ENCODE results near the gene OTOF. TPM values are rescaled to one million over a fixed set of nuclear protein-coding genes. Genes with fewer than 3 reads are reported as not detected.

Gene OTOF
- total and polyA plus RNA-seq, 2 experiments from 2014 or later: 0.21 to 0.23 TPM

DNA sequence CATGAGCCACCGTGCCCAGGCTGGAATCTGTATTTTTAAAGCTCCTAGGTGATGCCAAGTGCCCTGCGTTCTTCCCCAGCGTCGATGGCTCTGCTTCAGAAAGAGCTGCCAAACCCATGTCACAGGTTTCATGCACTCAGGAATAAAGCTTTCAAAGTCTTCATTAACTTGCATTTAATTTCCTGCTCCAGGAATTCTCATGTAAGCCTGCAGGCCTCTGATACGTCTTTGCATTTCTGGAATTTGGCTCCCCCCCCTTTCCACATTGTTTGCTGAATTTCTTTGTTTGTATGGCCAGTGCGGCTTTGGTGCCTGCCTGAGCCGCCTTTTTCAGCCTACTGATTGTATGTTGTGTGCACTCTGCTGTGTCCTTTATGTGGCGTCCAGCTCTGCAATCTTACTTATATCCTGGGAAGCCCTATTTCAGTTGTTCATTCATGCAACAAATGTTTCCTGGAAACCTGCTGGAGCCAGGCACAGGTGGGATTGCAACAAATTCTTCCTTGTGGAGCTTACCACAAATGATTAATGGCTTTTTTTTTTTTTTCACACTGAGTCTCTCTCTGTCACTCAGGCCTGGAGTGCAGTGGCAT lies 17.9 kb upstream of the OTOF start (continued):
- no peak for TF ChIP-seq ZNF462 (CRISPR knock-in tag; IDR thresholded peaks at IDR 0.05)
- TF ChIP-seq CREB1 (CRISPR knock-in tag; IDR thresholded peaks at IDR 0.05; ENCODE audit: low read depth): no peak

DNA sequence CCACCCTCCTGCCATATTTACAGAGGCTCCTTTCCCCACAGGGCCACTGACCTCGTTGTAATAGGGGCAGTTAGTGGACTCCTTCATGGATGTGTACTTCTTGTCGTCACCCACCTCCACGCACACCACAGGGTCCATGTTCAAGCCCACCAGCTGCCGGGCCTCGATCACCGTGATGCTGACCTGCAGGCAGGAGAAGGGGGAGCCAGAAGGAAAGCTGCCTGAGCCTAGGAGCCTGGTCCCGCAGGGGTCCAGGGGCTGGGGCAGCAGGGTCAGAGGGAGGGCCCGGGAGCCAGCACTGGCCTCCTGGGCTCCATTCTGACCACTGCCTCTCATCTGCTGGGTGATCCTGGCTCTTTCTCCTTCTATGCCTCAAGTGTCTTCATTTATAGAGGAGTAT lies 17.0 kb upstream of the OTOF start:
- H3K4me1 Mint-ChIP-seq: peaks cover 25% of the 10 kb centered on the region
- TF ChIP-seq ZNF331 (CRISPR knock-in tag; IDR thresholded peaks at IDR 0.05; ENCODE audit: low read depth) (no peak), ETS1 (IDR thresholded peaks at IDR 0.05) (no peak), CTCF (conservative IDR thresholded peaks at IDR 0.05; ENCODE audit: low read depth in 2 of 2) (no peak)
- H3K4me1 ChIP-seq (ENCODE audit: insufficient read depth): peaks cover 14% of the 10 kb centered on the region
- ATAC-seq: no peak
- H3K4me3 Mint-ChIP-seq: no peak overlapping the region
- H3K4me2 ChIP-seq: no peak overlapping the region
- H3K9me2 ChIP-seq (ENCODE audit: insufficient read depth): peaks cover 4% of the 10 kb centered on the region; the same call in 1 of the 2 replicates
- no peaks in the 10 kb centered on the region; the same call in 1 of the 3 replicates for H3K9me3 Mint-ChIP-seq
- H3K79me2 ChIP-seq (replicated peaks; ENCODE audit: insufficient read depth): no peaks in the 10 kb centered on the region
- no peaks in the 10 kb centered on the region; the same call in 2 of the 3 replicates for H3K36me3 Mint-ChIP-seq (ENCODE audit: low read depth)
- H3K27ac Mint-ChIP-seq: no peak overlapping the region
- H3K36me3 ChIP-seq (ENCODE audit: insufficient read depth): no peaks in the 10 kb centered on the region
- H2AFZ ChIP-seq: no peak overlapping the region
- no peaks in the 10 kb centered on the region for H3F3A ChIP-seq (replicated peaks; ENCODE audit: low read depth)
- peaks cover 2% of the 10 kb centered on the region for H3K27me3 Mint-ChIP-seq (ENCODE audit: insufficient read depth, low read depth, poor library complexity)
- no peak overlapping the region; the same call in 1 of the 2 replicates for H3K27ac ChIP-seq (ENCODE audit: low read depth)
- no peaks in the 10 kb centered on the region for H3K27me3 ChIP-seq (ENCODE audit: insufficient read depth)
- no peak overlapping the region for H3K4me3 ChIP-seq
- no peak for DNase-seq (ENCODE audit: low spot score)
- no peaks in the 10 kb centered on the region for H4K20me1 ChIP-seq (replicated peaks; ENCODE audit: insufficient read depth)

Measured in GM23338 (cell line).